GM21825 (cell line): ENCODE results near the gene OR5H2.

ENCODE experiments used
- ATAC-seq: cut with Tn5 transposase; IDR thresholded peaks from one replicate; pipeline ENCODE4 v1.9.1; 2021; ENCODE audit warnings: mild to moderate bottlenecking, moderate library complexity; ENCODE audit not compliant: unreplicated experiment

OR5H2 gene

DNA sequence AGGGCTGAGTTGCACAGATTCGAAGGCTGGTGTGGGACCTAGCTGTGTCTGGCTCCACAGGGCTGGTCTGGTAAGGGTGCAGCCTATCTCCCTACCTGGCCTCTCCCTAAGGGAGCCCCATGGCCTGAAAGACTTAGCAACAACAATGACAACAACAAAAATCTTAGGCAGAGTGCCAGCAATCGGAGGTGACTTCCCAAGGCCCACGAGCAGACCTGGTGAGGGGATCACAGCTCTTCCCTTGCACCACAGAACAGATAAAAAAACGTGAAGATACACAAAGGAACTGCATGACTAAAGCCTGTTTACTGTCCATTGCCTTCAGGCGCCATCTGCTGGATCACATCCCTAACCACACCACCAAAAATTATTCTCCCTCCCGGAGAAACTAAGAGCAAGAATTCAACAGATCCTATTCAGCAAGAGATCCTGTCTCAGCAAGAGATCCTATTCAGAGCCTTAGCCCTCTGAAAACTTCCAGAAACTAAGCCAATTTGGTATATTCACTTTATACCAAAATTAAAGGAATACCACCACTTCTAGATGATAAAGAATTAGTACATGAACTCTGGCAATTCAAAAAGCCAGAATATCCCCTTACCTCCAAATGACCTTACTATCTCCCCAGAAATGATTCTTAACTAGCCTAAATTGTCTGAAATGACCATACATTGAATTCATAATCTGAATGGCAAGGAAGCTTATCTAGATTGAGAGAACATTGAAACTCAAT, 47.3 kb downstream of the OR5H2 start:
- peak; percentile 83 for ATAC-seq

- no peak for ATAC-seq
Measured at GRCh38 chr3:98331329-98331728, 49.0 kb downstream of the OR5H2 start.
